Ovary (tissue), 3 donors: Measurements from ENCODE around the gene TSPAN14.

Experiments used
- EP300 ChIP-seq: sonication (generic); formaldehyde crosslinking; IDR thresholded peaks from one replicate; pipeline ENCODE4 v1.6.1; 2017; ENCODE audit warnings: antibody characterized with exemption
- POLR2A ChIP-seq: fragments of 450-650 bp; IDR thresholded peaks from one replicate; pipeline ENCODE4 v1.6.1; 2017; ENCODE audit warnings: antibody characterized with exemption, mild to moderate bottlenecking, moderate library complexity
- TF ChIP-seq, protein P1 (sequence below), 3 donors: fragments of 450-650 bp in 2 of 3; fragments of 200-600 bp in 1 of 3; IDR thresholded peaks; one replicate each; pipeline versions ENCODE4 v1.5.1 to v1.8.0; 2016 to 2022; ENCODE audit warnings: antibody characterized with exemption in 3 of 3, mild to moderate bottlenecking in 1 of 3
- donor health status: DM: no; HTN: no; CAD: no.

DNA sequence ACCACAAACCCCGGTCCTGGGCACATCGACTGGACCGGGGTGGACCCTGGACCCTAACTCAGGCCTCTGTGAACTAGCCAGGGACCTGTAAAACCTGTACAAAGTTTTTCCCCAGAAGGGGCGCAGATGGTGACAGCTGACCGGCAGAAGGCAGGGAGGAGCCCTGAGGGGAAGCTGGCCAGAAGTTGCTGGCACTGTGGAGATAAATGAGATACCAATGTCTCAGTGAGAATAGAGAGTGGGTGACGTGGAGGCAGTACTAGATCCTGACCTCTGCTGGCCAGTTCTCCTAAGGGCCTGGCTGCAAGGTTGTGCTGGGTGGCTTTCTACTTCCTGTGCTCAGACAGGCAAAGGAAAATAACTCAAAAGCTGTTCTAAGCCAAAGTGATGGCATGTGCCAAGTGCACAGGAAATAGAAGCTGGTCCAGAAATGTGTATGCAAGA, 10.6 kb upstream of the TSPAN14 start:
- TF ChIP-seq POLR2A (no peak), EP300 (no peak)
- TF ChIP-seq, protein P1, sequence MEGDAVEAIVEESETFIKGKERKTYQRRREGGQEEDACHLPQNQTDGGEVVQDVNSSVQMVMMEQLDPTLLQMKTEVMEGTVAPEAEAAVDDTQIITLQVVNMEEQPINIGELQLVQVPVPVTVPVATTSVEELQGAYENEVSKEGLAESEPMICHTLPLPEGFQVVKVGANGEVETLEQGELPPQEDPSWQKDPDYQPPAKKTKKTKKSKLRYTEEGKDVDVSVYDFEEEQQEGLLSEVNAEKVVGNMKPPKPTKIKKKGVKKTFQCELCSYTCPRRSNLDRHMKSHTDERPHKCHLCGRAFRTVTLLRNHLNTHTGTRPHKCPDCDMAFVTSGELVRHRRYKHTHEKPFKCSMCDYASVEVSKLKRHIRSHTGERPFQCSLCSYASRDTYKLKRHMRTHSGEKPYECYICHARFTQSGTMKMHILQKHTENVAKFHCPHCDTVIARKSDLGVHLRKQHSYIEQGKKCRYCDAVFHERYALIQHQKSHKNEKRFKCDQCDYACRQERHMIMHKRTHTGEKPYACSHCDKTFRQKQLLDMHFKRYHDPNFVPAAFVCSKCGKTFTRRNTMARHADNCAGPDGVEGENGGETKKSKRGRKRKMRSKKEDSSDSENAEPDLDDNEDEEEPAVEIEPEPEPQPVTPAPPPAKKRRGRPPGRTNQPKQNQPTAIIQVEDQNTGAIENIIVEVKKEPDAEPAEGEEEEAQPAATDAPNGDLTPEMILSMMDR (IDR thresholded peaks at IDR 0.05) = no peak
